Stomach (tissue), 9 donors: ENCODE measurements around the gene INSRR. TPM values are rescaled to one million over a fixed set of nuclear protein-coding genes. Genes with fewer than 3 reads are reported as not detected.
A peak's percentile ranks its signal among the peaks of the same experiment; 100 is the strongest.

ENCODE experiments used
- DNase-seq, 2 donors: peaks; one replicate each; pipeline versions ENCODE4 v3.0.0 to v3.0.0-alpha.2; 2013 to 2019
- H3K27ac ChIP-seq, 5 donors: fragments of 200-600 bp in 4 of 5; sonication (generic) in 4 of 5; one replicate each; pipeline ENCODE4 v1.5.1; 2013 to 2019; ENCODE audit warnings: mild to moderate bottlenecking in 1 of 5, moderate library complexity in 1 of 5
- H3K27me3 ChIP-seq, 3 donors: fragments of 200-600 bp; sonication (generic); one replicate each; pipeline ENCODE4 v1.5.1; 2017 to 2019; ENCODE audit warnings: mixed run types in 1 of 3
- H3K36me3 ChIP-seq, 4 donors: fragments of 200-600 bp; sonication (generic); 1 replicate in 3 of 4; 2 replicates in 1 of 4; pipeline ENCODE4 v1.5.1; 2016 to 2019
- H3K4me1 ChIP-seq, 4 donors: fragments of 200-600 bp; sonication (generic); one replicate each; pipeline ENCODE4 v1.5.1; 2016 to 2019
- H3K4me3 ChIP-seq, 4 donors: fragments of 200-600 bp; sonication (generic) in 3 of 4; one replicate each; pipeline ENCODE4 v1.5.1; 2016 to 2019; ENCODE audit warnings: mild to moderate bottlenecking in 1 of 4
- H3K9me3 ChIP-seq, 4 donors: fragments of 200-600 bp; sonication (generic); one replicate each; pipeline ENCODE4 v1.5.1; 2016 to 2019
- EP300 ChIP-seq: sonication (generic); formaldehyde crosslinking; IDR thresholded peaks from one replicate; pipeline ENCODE4 v1.6.1; 2017; ENCODE audit warnings: antibody characterized with exemption
- POLR2A ChIP-seq, 4 donors: fragments of 450-650 bp; IDR thresholded peaks; one replicate each; pipeline ENCODE4 v1.6.1; 2016; ENCODE audit warnings: antibody characterized with exemption in 4 of 4, control low read depth in 2 of 4, mild to moderate bottlenecking in 1 of 4, moderate library complexity in 1 of 4
- POLR2AphosphoS5 ChIP-seq, 3 donors: sonication (generic); formaldehyde crosslinking; IDR thresholded peaks; one replicate each; pipeline ENCODE4 v1.6.1; 2016; ENCODE audit warnings: antibody characterized with exemption in 3 of 3
- WGBS, 5 donors: extraction: QIAGEN DNeasy Blood & Tissue Kit in 3 of 5; methylation state at CpG; one replicate each; pipeline versions ENCODE4 v1.1.5 to v1.1.7; 2013 to 2018; 5-methylcytosine and 5-hydroxymethylcytosine counted together
- intact Hi-C: fragments of 100-400 bp; cut with DNase I; formaldehyde crosslinking; loops from one replicate; pipeline ENCODE4 v1.15.1; 2023; ENCODE audit warnings: low total_unique reads
- polyA plus RNA-seq, 3 donors: library from polyadenylated mRNA; stranded (reverse); fragments of 200-250 nt; gene quantifications; one replicate each; pipeline ENCODE4 v1.2.3, GENCODE V29; 2013
- total RNA-seq, 5 donors: library from RNA; depleted of rRNA; stranded (reverse); fragments of >200 nt; gene quantifications; one replicate each; pipeline versions ENCODE4 v1.1.0 to v1.2.3, GENCODE V29; 2014 to 2016
- TF ChIP-seq, protein P1 (sequence below), 7 experiments: fragments of 450-650 bp in 4 of 7; fragments of 200-600 bp in 3 of 7; sonication (generic) in 3 of 7; IDR thresholded peaks; one replicate each; pipeline ENCODE4 v1.5.1; 2016 to 2019; ENCODE audit warnings: antibody characterized with exemption in 7 of 7, control low read depth in 2 of 7, mild to moderate bottlenecking in 1 of 7
- donor health status: healthy with polysubstance abuse.
- donor health status: Bipolar disorder and iron deficiency.
- donor health status: healthy.

The INSRR gene
- total and polyA plus RNA-seq, 8 donors, result 0.15 to 0.75 (median 0.29) TPM; not detected in 3

DNA sequence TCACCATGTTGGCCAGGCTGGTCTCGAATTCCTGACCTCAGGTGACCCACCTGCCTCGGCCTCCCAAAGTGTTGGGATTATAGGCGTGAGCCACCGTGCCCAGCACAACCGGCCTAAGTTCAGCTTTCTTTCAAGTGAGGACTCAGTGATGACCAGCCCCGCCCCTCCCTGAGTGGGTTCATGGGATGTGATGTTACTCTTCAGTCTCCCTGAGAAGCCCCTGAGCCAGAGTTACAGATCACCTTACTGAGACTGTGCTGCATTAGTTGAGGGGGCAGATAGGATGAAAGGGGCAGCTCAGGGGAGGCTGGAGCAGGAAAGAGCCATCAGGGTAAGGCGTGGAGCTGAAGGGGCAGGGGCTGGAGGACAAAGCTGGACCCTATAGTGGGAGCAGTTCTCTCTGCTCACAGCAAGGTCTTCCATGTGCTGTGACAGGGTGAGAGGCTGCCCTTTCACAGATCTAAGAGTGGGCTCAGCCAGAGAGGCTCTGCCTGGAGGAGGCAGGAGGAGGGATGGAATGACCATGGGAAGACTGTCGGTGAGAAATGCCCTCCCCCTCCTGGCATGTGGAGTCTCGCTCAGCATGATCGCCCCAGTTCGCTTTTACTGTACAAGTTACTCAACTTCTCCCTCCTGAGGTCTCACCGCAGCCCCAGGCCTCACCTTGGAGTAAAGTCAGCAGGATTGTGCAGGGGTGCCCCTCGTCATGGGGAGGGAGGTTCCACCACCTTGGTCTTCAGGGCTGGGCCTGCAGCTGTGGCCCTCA is 55.6 kb downstream of the INSRR start:
- whole genome bisulfite sequencing, 5 donors, result 83 to 90% (median 87%) methylated on average over 13 of the region's 13 CpGs
- H3K27ac ChIP-seq, result no peak overlapping the region
- H3K36me3 ChIP-seq, result peaks cover 35 to 44% (median 41%) of the 10 kb centered on the region in 4 donors
- H3K27me3 ChIP-seq, result no peaks in the 10 kb centered on the region
- H3K4me1 ChIP-seq, result peaks cover 0 to 28% (median 13%) of the 10 kb centered on the region in 4 donors
- intact Hi-C loops, result no loop called here
- TF ChIP-seq, protein P1, sequence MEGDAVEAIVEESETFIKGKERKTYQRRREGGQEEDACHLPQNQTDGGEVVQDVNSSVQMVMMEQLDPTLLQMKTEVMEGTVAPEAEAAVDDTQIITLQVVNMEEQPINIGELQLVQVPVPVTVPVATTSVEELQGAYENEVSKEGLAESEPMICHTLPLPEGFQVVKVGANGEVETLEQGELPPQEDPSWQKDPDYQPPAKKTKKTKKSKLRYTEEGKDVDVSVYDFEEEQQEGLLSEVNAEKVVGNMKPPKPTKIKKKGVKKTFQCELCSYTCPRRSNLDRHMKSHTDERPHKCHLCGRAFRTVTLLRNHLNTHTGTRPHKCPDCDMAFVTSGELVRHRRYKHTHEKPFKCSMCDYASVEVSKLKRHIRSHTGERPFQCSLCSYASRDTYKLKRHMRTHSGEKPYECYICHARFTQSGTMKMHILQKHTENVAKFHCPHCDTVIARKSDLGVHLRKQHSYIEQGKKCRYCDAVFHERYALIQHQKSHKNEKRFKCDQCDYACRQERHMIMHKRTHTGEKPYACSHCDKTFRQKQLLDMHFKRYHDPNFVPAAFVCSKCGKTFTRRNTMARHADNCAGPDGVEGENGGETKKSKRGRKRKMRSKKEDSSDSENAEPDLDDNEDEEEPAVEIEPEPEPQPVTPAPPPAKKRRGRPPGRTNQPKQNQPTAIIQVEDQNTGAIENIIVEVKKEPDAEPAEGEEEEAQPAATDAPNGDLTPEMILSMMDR (IDR thresholded peaks at IDR 0.05), result no peak
- TF ChIP-seq POLR2A (IDR thresholded peaks at IDR 0.05) (no peak), POLR2AphosphoS5 (IDR thresholded peaks at IDR 0.05) (no peak), EP300 (no peak)
- no peaks in the 10 kb centered on the region for H3K9me3 ChIP-seq
- DNase-seq, result no peak
- H3K4me3 ChIP-seq, result no peak overlapping the region

DNA sequence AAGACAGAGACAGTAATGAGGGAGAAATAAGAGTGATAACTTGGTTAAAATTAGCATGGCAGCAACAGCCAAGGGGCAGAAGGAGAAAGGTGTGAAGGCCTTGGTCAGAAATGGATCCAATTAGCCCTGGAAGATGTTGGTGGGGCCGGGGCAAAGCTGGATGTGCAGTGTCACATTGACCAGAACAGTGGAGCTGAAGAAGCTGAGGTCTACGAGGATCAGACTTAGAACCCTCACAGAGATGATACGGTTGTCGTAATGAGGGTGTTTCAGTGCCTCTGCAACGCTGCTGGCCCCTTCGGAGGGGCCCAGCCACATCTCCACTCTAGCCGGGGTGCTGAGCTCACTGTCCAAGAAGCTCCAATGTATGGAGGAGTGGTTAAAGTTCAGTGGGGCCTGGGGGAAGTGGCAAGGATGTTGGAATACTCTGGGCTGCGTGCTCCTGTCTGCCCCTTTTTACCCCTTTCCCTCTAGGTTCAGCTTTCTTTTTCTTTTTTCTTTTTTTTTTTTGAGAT is 56.4 kb downstream of the INSRR start:
- Histone ChIP-seq H3K9me3 (no peaks in the 10 kb centered on the region), H3K27ac (no peak overlapping the region), H3K36me3 (peaks cover 43 to 52% (median 49%) of the 10 kb centered on the region in 4 donors), H3K4me3 (no peak overlapping the region), H3K4me1 (peaks cover 0 to 28% (median 13%) of the 10 kb centered on the region in 4 donors), H3K27me3 (no peaks in the 10 kb centered on the region)
- no peak for DNase-seq
- TF ChIP-seq, protein P1 (IDR thresholded peaks at IDR 0.05), result no peak
- TF ChIP-seq POLR2AphosphoS5 (IDR thresholded peaks at IDR 0.05) (no peak), POLR2A (IDR thresholded peaks at IDR 0.05) (no peak), EP300 (no peak)
- 87 to 91% (median 90%) methylated on average over 8 of the region's 8 CpGs for WGBS, 5 donors
- intact Hi-C loops, result no loop called here

DNA sequence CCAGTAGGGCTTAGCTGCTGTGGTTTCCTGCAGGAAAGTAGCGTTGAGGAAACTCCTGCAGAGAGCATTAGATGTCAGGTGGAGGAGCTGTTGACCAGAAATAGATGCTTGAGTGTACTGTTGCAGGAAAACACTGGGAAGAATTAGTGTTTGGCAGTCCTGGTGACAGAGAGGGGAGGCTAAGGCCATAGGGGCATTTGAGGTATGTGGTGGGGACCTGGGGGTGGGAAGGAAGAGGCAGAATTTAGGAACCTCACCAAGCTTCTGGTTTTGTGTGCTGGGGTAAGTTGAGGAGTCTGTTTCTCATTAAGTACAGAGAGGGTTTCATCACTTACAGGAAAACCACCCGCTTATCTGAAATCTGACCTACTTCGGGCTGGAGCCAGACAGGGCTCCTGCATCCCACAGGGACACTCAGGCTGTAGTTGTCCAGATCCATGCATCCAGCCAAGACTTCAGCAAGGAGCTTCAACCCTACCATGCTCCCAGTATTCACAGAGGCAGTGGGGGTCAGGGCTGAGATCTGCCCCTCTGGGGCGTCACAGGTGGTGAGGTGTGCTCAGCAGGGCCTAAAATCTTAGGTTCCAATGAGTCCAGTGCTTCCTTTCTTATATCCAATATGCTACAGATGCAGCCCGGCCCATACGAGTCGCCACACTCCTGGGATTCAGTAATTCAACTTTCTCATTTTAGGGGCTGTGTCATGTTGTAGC is 57.4 kb downstream of the INSRR start:
- peaks cover 0 to 25% (median 12%) of the 10 kb centered on the region in 4 donors for H3K4me1 ChIP-seq
- DNase-seq, result peak in 1 of 2 donors; percentile 26

More for the DNA sequence above, 57.4 kb downstream of the INSRR start:
- TF ChIP-seq, protein P1 (IDR thresholded peaks at IDR 0.05), result no peak
- TF ChIP-seq POLR2AphosphoS5 (IDR thresholded peaks at IDR 0.05) (no peak), POLR2A (IDR thresholded peaks at IDR 0.05) (no peak), EP300 (no peak)
- Histone ChIP-seq H3K36me3 (peaks cover 51 to 61% (median 58%) of the 10 kb centered on the region in 4 donors), H3K9me3 (no peaks in the 10 kb centered on the region), H3K27ac (no peak overlapping the region), H3K4me3 (no peak overlapping the region), H3K27me3 (no peaks in the 10 kb centered on the region)
- 61 to 83% (median 74%) methylated on average over 5 to 7 of the region's 7 CpGs for whole genome bisulfite sequencing, 5 donors
- intact Hi-C loops, result no loop called here
